Measurements from ENCODE around the gene ATP6V0D1.

DNA sequence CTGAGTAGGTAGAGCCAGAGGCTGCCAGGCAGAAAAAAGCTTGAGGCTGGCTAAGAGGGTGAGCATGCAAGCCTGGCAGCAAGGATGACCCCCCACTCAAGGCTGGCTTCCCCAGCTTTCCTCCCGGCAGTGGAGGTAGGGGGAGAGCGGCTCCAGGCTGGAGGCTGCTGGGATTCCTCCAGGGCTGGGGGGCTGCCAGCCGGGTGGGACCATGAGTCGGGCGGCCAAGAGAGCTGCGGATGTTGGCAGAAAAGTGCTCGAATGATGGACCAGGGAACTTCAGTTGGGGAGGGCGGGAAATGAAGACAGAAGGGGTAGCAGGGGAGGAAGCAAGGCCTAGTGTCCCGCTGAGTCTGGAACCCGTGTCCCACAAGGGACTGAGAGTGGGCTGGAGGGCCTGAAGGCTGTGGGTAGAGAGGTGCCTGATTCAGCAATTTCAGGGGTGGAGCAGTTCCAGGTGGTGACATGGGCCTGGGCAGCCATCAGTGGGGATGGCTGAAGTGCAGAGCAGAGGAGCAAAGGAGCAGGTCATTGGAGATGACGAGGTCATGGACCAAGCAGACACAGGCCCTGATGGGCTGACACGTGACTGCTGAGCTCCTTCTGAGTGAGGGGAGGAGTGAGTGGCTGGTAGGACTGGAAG is 29.8 kb downstream of the ATP6V0D1 start:
- TF ChIP-seq, protein P1, sequence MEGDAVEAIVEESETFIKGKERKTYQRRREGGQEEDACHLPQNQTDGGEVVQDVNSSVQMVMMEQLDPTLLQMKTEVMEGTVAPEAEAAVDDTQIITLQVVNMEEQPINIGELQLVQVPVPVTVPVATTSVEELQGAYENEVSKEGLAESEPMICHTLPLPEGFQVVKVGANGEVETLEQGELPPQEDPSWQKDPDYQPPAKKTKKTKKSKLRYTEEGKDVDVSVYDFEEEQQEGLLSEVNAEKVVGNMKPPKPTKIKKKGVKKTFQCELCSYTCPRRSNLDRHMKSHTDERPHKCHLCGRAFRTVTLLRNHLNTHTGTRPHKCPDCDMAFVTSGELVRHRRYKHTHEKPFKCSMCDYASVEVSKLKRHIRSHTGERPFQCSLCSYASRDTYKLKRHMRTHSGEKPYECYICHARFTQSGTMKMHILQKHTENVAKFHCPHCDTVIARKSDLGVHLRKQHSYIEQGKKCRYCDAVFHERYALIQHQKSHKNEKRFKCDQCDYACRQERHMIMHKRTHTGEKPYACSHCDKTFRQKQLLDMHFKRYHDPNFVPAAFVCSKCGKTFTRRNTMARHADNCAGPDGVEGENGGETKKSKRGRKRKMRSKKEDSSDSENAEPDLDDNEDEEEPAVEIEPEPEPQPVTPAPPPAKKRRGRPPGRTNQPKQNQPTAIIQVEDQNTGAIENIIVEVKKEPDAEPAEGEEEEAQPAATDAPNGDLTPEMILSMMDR (IDR thresholded peaks at IDR 0.05): no peak
- no peak for TF ChIP-seq POLR2A (IDR thresholded peaks at IDR 0.05)
